Hepatocyte (in vitro differentiated cells): Measurements from ENCODE around the gene TNFSF13B. TPM values are rescaled to one million over a fixed set of nuclear protein-coding genes. Genes with fewer than 3 reads are reported as not detected.
A peak's percentile ranks its signal among the peaks of the same experiment; 100 is the strongest.

Experiments used
- DNase-seq: peaks from one replicate; pipeline ENCODE4 v3.0.0-alpha.2; 2016; ENCODE audit warnings: low spot score
- H2AFZ ChIP-seq: fragments of 200-600 bp; sonication (generic); 2 replicates; pipeline ENCODE4 v1.6.0; 2016; ENCODE audit warnings: antibody characterized with exemption, mild to moderate bottlenecking
- H3K27ac ChIP-seq: fragments of 200-600 bp; sonication (generic); 2 replicates; pipeline ENCODE4 v1.5.1; 2016; ENCODE audit warnings: mild to moderate bottlenecking
- H3K27me3 ChIP-seq: fragments of 200-600 bp; sonication (generic); 2 replicates; pipeline ENCODE4 v1.6.1; 2016
- H3K36me3 ChIP-seq: fragments of 200-600 bp; sonication (generic); replicated peaks from 2 replicates; pipeline ENCODE4 v1.5.1; 2016; ENCODE audit warnings: low read depth; ENCODE audit not compliant: insufficient read depth
- H3K4me1 ChIP-seq: fragments of 200-600 bp; sonication (generic); 2 replicates; pipeline ENCODE4 v1.5.1; 2016; ENCODE audit warnings: mild to moderate bottlenecking, moderate library complexity; ENCODE audit not compliant: insufficient read depth
- H3K4me2 ChIP-seq: fragments of 200-600 bp; sonication (generic); 2 replicates; pipeline ENCODE4 v1.6.0; 2016
- H3K4me3 ChIP-seq: fragments of 200-600 bp; sonication (generic); 2 replicates; pipeline ENCODE4 v1.5.1; 2016; ENCODE audit warnings: mild to moderate bottlenecking
- H3K79me2 ChIP-seq: fragments of 200-600 bp; sonication (generic); 2 replicates; pipeline ENCODE4 v1.6.0; 2017; ENCODE audit warnings: mild to moderate bottlenecking
- H3K9me2 ChIP-seq: fragments of 200-600 bp; sonication (generic); replicated peaks from 2 replicates; pipeline ENCODE4 v1.6.0; 2017; ENCODE audit warnings: mild to moderate bottlenecking; ENCODE audit not compliant: insufficient read depth
- H3K9me3 ChIP-seq: fragments of 200-600 bp; sonication (generic); 2 replicates; pipeline ENCODE4 v1.5.1; 2016; ENCODE audit warnings: low read depth, mild to moderate bottlenecking
- H4K20me1 ChIP-seq: fragments of 200-600 bp; sonication (generic); 2 replicates; pipeline ENCODE4 v1.6.0; 2016; ENCODE audit warnings: mild to moderate bottlenecking; ENCODE audit not compliant: insufficient read depth, poor library complexity, severe bottlenecking
- EZH2 ChIP-seq: fragments of 200-600 bp; sonication (generic); IDR thresholded peaks from 2 replicates; pipeline ENCODE4 v1.6.1; 2016; ENCODE audit warnings: antibody characterized with exemption, mild to moderate bottlenecking, borderline replicate concordance
- EZH2phosphoT487 ChIP-seq: fragments of 200-600 bp; sonication (generic); IDR thresholded peaks from one replicate; pipeline ENCODE4 v1.6.1; 2018; ENCODE audit warnings: antibody characterized with exemption, mild to moderate bottlenecking, low read depth, moderate library complexity; ENCODE audit not compliant: unreplicated experiment, severe bottlenecking
- WGBS: methylation state at CpG from one replicate; pipeline ENCODE4 v1.1.6; 2016; ENCODE audit warnings: low lambda C conversion rate; ENCODE audit errors: missing lambda C conversion rate; 5-methylcytosine and 5-hydroxymethylcytosine counted together
- polyA plus RNA-seq: library from polyadenylated mRNA; unstranded; fragments of >200 nt; fragmentation: Nextera tagmentation; extraction: Ambion mirVana; gene quantifications from 2 replicates; pipeline ENCODE4 v1.2.1, GENCODE V29; 2016
- total RNA-seq: library from RNA; depleted of rRNA; stranded (reverse); fragments of >200 nt; gene quantifications from 2 replicates; pipeline ENCODE4 v1.2.3, GENCODE V29; 2014
- TF ChIP-seq, protein P1 (sequence below): fragments of 200-600 bp; sonication (generic); IDR thresholded peaks from 2 replicates; pipeline ENCODE4 v1.5.1; 2016; ENCODE audit warnings: antibody characterized with exemption, mild to moderate bottlenecking; ENCODE audit not compliant: poor library complexity

TNFSF13B gene
- total and polyA plus RNA-seq, 2 experiments from 2014 or later: 0.97 to 1.6 TPM

DNA sequence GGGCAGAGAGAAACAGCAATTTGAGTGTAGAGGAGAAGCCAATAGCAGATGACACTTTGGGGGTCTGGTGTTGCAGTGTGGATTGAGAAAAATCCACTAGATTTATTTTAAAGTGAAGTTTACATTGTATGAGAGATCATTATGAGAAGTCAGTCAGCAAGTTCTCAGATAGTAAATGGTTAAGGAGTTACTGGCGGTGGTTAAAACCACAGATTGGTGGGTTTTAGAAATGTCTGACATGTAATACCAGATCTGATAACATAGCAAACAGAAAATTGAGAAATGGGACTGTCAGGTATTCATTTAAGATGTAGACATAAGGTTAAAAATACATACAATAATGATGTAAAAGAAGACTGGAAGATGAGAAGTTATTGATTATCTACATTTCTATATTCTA, 44.1 kb upstream of the TNFSF13B start:
- Histone ChIP-seq H4K20me1 (peaks cover 16% of the 10 kb centered on the region), H3K4me3 (no peak overlapping the region), H3K36me3 (no peaks in the 10 kb centered on the region), H2AFZ (no peak overlapping the region), H3K79me2 (peaks cover 92% of the 10 kb centered on the region), H3K27ac (no peak overlapping the region), H3K4me2 (no peak overlapping the region), H3K9me2 (no peaks in the 10 kb centered on the region), H3K27me3 (no peaks in the 10 kb centered on the region), H3K4me1 (peaks cover 18% of the 10 kb centered on the region), H3K9me3 (no peaks in the 10 kb centered on the region)
- DNase-seq: no peak
- TF ChIP-seq EZH2phosphoT487 (no peak), EZH2 (no peak)
- TF ChIP-seq, protein P1, sequence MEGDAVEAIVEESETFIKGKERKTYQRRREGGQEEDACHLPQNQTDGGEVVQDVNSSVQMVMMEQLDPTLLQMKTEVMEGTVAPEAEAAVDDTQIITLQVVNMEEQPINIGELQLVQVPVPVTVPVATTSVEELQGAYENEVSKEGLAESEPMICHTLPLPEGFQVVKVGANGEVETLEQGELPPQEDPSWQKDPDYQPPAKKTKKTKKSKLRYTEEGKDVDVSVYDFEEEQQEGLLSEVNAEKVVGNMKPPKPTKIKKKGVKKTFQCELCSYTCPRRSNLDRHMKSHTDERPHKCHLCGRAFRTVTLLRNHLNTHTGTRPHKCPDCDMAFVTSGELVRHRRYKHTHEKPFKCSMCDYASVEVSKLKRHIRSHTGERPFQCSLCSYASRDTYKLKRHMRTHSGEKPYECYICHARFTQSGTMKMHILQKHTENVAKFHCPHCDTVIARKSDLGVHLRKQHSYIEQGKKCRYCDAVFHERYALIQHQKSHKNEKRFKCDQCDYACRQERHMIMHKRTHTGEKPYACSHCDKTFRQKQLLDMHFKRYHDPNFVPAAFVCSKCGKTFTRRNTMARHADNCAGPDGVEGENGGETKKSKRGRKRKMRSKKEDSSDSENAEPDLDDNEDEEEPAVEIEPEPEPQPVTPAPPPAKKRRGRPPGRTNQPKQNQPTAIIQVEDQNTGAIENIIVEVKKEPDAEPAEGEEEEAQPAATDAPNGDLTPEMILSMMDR: no peak
- 26% methylated on average over 1 of the region's 1 CpG for WGBS

DNA sequence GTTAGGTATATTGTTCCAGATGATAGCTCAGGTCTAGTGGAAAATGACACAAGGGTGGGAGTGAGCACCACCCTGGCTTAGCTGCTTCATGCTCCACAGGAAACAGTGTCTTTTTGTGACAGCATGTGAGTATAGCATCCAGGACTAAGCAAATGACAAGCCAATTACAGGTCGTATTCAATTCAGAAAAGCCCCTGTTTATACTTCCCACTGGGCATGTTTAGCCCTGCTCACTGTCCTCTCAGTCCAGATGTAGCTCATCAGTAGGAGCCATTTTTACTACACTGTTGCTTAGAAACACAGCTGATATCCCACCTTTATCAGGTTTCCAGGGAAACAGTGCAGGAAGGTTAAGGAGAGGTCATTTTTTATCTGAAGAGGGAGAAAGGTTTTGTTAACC, 43.3 kb upstream of the TNFSF13B start:
- peaks cover 18% of the 10 kb centered on the region for H3K4me1 ChIP-seq
- peaks cover 12% of the 10 kb centered on the region for H4K20me1 ChIP-seq
- no peaks in the 10 kb centered on the region for H3K36me3 ChIP-seq
- H3K9me2 ChIP-seq: no peaks in the 10 kb centered on the region
- peak; percentile 17 for DNase-seq
- H3K9me3 ChIP-seq: no peaks in the 10 kb centered on the region
- WGBS: 0% methylated on average over 1 of the region's 1 CpG
- TF ChIP-seq, protein P1: no peak
- no peak for TF ChIP-seq EZH2
- TF ChIP-seq EZH2phosphoT487: no peak
- H3K27ac ChIP-seq: no peak overlapping the region
- no peak overlapping the region for H3K4me3 ChIP-seq
- peaks cover 89% of the 10 kb centered on the region for H3K79me2 ChIP-seq
- no peaks in the 10 kb centered on the region for H3K27me3 ChIP-seq
- no peak overlapping the region for H2AFZ ChIP-seq
- H3K4me2 ChIP-seq: peak overlapping the region; percentile 50

DNA sequence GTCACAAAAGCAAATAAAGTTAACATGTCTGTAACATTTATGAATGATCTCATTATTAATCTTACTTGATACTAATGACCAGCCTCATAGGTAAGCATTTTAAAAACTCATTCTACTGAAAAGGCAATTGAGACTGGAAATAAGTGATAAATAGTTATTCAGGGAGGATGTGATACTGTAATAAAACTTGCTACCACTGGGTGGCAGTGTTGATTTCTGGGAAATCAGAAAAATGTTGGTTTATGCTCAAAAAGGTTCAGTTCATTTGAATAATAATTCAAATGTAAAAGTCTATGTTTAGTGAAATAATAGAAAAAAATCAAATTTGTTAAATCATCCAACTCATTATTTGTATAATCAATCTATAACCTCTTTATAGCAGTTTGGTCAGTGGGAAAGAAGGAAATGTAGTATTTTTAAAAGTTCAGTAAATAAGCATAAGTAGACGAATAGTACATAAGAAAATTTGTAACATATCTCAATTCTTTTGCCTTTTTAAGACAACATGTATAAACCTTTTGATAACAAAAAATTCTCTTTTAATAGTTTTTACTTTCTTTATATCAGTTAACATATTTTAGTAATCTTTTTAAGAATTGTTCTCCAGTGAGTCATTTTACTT, 41.8 kb upstream of the TNFSF13B start:
- Histone ChIP-seq H3K27ac (no peak overlapping the region), H3K4me2 (no peak overlapping the region), H3K4me3 (no peak overlapping the region), H3K36me3 (no peaks in the 10 kb centered on the region), H3K79me2 (peaks cover 85% of the 10 kb centered on the region), H3K9me3 (no peaks in the 10 kb centered on the region), H3K27me3 (no peaks in the 10 kb centered on the region), H2AFZ (no peak overlapping the region), H4K20me1 (peaks cover 7% of the 10 kb centered on the region), H3K9me2 (no peaks in the 10 kb centered on the region), H3K4me1 (peaks cover 18% of the 10 kb centered on the region)
- no peak for TF ChIP-seq EZH2
- TF ChIP-seq, protein P1: peak; percentile 80
- peak; percentile 35 for DNase-seq
- 91% methylated on average over 1 of the region's 1 CpG for WGBS

DNA sequence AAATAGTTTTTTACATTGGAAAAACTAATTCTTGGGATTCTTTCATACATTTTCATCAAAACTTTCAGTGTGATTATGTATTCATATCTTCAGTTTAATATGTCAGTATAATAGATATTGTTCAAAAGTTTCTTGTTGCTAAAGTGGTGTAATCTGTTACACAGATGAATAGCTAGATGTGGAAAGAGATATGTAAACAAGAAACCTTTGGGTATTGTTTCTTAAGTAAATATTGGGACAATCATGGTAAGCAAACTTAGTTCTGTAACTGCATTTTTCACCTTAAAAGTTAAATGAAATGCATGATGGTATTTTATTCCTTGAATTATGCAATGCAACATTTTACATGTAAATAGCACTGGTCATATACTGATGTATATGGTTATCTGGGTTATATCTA, 39.1 kb upstream of the TNFSF13B start:
- H2AFZ ChIP-seq: no peak overlapping the region
- TF ChIP-seq, protein P1: no peak
- TF ChIP-seq EZH2 (no peak), EZH2phosphoT487 (no peak)
- H3K9me3 ChIP-seq: no peaks in the 10 kb centered on the region
- H3K4me1 ChIP-seq: peaks cover 13% of the 10 kb centered on the region
- no peaks in the 10 kb centered on the region for H3K9me2 ChIP-seq
- no peak overlapping the region for H3K4me3 ChIP-seq
- H3K79me2 ChIP-seq: peaks cover 66% of the 10 kb centered on the region
- H3K36me3 ChIP-seq: no peaks in the 10 kb centered on the region
- no peaks in the 10 kb centered on the region for H3K27me3 ChIP-seq
- DNase-seq: no peak
- H3K27ac ChIP-seq: no peak overlapping the region
- H4K20me1 ChIP-seq: peaks cover 7% of the 10 kb centered on the region
- no peak overlapping the region for H3K4me2 ChIP-seq
